ENCODE measurements around the gene SPOCK2. TPM values are rescaled to one million over a fixed set of nuclear protein-coding genes. Genes with fewer than 3 reads are reported as not detected.

The SPOCK2 gene
- total RNA-seq, 1 experiment from 2014 or later = 4.8 TPM

GRCh38 chr10:72069751-72070526, 18.4 kb downstream of the SPOCK2 start:
- Histone ChIP-seq H3K36me3 (ENCODE audit: control insufficient read depth, insufficient read depth, low read length) (no peaks in the 10 kb centered on the region), H3K27ac (ENCODE audit: low read length) (peak overlapping the region; percentile 60), H3K4me1 (ENCODE audit: control insufficient read depth, insufficient read depth, low read length) (peaks cover 50% of the 10 kb centered on the region), H3K4me3 (ENCODE audit: low read depth in 2 of 2, low read length in 2 of 2) (no peak overlapping the region), H3K9me3 (ENCODE audit: control insufficient read depth, insufficient read depth, low read depth, low read length) (no peaks in the 10 kb centered on the region), H3K27me3 (ENCODE audit: control insufficient read depth, insufficient read depth, low read length) (no peaks in the 10 kb centered on the region)
- DNase-seq (ENCODE audit: low read depth, low spot score) (no peak), ATAC-seq (no peak)
- in situ Hi-C loops (cut with HindIII; ENCODE audit: low pct_unique_long_range_greater_than_20kb, low sequenced_read_pairs) = no loop called here
- BruUV-seq (replicated peaks) = no TSS peak
- TF ChIP-seq, protein P1, sequence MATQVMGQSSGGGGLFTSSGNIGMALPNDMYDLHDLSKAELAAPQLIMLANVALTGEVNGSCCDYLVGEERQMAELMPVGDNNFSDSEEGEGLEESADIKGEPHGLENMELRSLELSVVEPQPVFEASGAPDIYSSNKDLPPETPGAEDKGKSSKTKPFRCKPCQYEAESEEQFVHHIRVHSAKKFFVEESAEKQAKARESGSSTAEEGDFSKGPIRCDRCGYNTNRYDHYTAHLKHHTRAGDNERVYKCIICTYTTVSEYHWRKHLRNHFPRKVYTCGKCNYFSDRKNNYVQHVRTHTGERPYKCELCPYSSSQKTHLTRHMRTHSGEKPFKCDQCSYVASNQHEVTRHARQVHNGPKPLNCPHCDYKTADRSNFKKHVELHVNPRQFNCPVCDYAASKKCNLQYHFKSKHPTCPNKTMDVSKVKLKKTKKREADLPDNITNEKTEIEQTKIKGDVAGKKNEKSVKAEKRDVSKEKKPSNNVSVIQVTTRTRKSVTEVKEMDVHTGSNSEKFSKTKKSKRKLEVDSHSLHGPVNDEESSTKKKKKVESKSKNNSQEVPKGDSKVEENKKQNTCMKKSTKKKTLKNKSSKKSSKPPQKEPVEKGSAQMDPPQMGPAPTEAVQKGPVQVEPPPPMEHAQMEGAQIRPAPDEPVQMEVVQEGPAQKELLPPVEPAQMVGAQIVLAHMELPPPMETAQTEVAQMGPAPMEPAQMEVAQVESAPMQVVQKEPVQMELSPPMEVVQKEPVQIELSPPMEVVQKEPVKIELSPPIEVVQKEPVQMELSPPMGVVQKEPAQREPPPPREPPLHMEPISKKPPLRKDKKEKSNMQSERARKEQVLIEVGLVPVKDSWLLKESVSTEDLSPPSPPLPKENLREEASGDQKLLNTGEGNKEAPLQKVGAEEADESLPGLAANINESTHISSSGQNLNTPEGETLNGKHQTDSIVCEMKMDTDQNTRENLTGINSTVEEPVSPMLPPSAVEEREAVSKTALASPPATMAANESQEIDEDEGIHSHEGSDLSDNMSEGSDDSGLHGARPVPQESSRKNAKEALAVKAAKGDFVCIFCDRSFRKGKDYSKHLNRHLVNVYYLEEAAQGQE (IDR thresholded peaks at IDR 0.05; ENCODE audit: insufficient read depth in 1 of 2, low read depth in 2 of 2, low read length in 1 of 2) = no peak
- TF ChIP-seq TCF7L2 (IDR thresholded peaks at IDR 0.05; ENCODE audit: low read depth, low read length) = no peak
- no peak for TF ChIP-seq CTCF (IDR thresholded peaks at IDR 0.05)
- no peak for TF ChIP-seq POLR2AphosphoS5 (IDR thresholded peaks at IDR 0.05; ENCODE audit: low read depth, low read length)
- no peak for TF ChIP-seq SIN3A (IDR thresholded peaks at IDR 0.05; ENCODE audit: borderline replicate concordance, insufficient read depth, low read depth, low read length)
- CTCF ChIA-PET = interaction anchor here (1.8 kb wide), 1 partner anchor 21 kb away, joined by 15 read pairs; no protein-coding TSS in a partner anchor
- POLR2A ChIA-PET = interaction anchor here (0.6 to 0.7 kb wide), 2 partner anchors 93 to 705 kb away, joined by 5 to 8 read pairs; no protein-coding TSS in a partner anchor
- intact Hi-C loops (cut with micrococcal nuclease; ENCODE audit: unreplicated experiment) = no loop called here

DNA sequence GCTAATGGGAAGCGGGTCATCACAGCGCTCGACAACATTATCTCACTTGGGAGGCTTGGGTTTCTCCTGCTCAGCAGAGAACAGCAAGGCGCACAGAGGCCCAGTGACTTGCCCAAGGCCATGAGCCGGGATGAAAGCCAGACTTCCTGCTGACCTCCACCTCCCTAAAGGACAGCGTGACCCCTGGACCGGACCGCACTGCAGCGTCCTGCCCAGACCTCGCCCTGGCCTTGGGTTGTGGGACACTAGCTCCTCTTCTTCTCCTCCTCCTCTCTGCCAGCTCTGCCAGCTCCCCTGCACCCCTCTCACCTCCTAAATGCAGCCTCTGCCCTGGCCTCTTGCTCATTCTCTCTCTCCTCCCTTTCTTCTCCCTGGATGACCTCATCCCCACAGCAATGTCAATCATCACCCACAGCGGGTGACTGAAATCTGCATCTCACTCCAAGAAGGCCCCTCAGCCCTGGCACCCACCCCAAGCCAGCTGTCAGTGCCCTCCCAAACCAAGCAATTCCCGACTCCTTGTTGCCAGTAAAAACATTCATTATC, 19.4 kb downstream of the SPOCK2 start:
- peaks cover 48% of the 10 kb centered on the region for H3K4me1 ChIP-seq (ENCODE audit: control insufficient read depth, insufficient read depth, low read length)
- no peaks in the 10 kb centered on the region for H3K36me3 ChIP-seq (ENCODE audit: control insufficient read depth, insufficient read depth, low read length)
- no peaks in the 10 kb centered on the region for H3K9me3 ChIP-seq (ENCODE audit: control insufficient read depth, insufficient read depth, low read depth, low read length)
- H3K27me3 ChIP-seq (ENCODE audit: control insufficient read depth, insufficient read depth, low read length) = no peaks in the 10 kb centered on the region
- POLR2A ChIA-PET = interaction anchor here (0.7 kb wide), 1 partner anchor 92 kb away, joined by 8 read pairs; no protein-coding TSS in a partner anchor
- CTCF ChIA-PET = interaction anchor here (0.6 to 1.8 kb wide), 2 partner anchors 20 to 258 kb away, joined by 8 to 15 read pairs; no protein-coding TSS in a partner anchor
- ATAC-seq (peak; percentile 49), DNase-seq (ENCODE audit: low read depth, low spot score) (no peak)
- peak overlapping the region; percentile 76 for H3K27ac ChIP-seq (ENCODE audit: low read length)
- in situ Hi-C loops (cut with HindIII; ENCODE audit: low pct_unique_long_range_greater_than_20kb, low sequenced_read_pairs) = no loop called here
- intact Hi-C loops (cut with micrococcal nuclease; ENCODE audit: unreplicated experiment) = no loop called here
- TF ChIP-seq, protein P1 (IDR thresholded peaks at IDR 0.05; ENCODE audit: insufficient read depth in 1 of 2, low read depth in 2 of 2, low read length in 1 of 2) = no peak
- no peak for TF ChIP-seq POLR2AphosphoS5 (IDR thresholded peaks at IDR 0.05; ENCODE audit: low read depth, low read length)
- peak; percentile 67 for TF ChIP-seq TCF7L2 (IDR thresholded peaks at IDR 0.05; ENCODE audit: low read depth, low read length)
- no peak for TF ChIP-seq SIN3A (IDR thresholded peaks at IDR 0.05; ENCODE audit: borderline replicate concordance, insufficient read depth, low read depth, low read length)
- BruUV-seq (replicated peaks) = no TSS peak
- H3K4me3 ChIP-seq (ENCODE audit: low read depth in 2 of 2, low read length in 2 of 2) = no peak overlapping the region
